ENCODE results near the gene BPIFB6. TPM values are rescaled to one million over a fixed set of nuclear protein-coding genes. Genes with fewer than 3 reads are reported as not detected.

The BPIFB6 gene
- total RNA-seq, 2 experiments from 2014 or later: not detected

GRCh38 chr20:33005132-33005566, 26.3 kb upstream of the BPIFB6 start:
- H3K36me3 Mint-ChIP-seq (ENCODE audit: low read depth): no peaks in the 10 kb centered on the region
- H3K9me3 Mint-ChIP-seq: peaks cover 3% of the 10 kb centered on the region
- H3K4me3 Mint-ChIP-seq: no peak overlapping the region
- POLR2A ChIA-PET: interaction anchor here (0.7 to 0.9 kb wide), 2 partner anchors 10 to 125 kb away, joined by 4 read pairs; no protein-coding TSS in a partner anchor
- H3K27ac Mint-ChIP-seq: no peak overlapping the region
- TF ChIP-seq, protein P1, sequence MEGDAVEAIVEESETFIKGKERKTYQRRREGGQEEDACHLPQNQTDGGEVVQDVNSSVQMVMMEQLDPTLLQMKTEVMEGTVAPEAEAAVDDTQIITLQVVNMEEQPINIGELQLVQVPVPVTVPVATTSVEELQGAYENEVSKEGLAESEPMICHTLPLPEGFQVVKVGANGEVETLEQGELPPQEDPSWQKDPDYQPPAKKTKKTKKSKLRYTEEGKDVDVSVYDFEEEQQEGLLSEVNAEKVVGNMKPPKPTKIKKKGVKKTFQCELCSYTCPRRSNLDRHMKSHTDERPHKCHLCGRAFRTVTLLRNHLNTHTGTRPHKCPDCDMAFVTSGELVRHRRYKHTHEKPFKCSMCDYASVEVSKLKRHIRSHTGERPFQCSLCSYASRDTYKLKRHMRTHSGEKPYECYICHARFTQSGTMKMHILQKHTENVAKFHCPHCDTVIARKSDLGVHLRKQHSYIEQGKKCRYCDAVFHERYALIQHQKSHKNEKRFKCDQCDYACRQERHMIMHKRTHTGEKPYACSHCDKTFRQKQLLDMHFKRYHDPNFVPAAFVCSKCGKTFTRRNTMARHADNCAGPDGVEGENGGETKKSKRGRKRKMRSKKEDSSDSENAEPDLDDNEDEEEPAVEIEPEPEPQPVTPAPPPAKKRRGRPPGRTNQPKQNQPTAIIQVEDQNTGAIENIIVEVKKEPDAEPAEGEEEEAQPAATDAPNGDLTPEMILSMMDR (IDR thresholded peaks at IDR 0.05): peak; percentile 83
- intact Hi-C loops (cut with micrococcal nuclease): loop anchor here (2.0 kb wide), 1 partner anchor 102 kb away; no protein-coding TSS in a partner anchor
- CTCF ChIA-PET: interaction anchor here (0.9 to 3.0 kb wide), 30 partner anchors 10 to 295 kb away, joined by 3 to 34 read pairs (median 4); no protein-coding TSS in a partner anchor
- DNase-seq (peak; percentile 44), ATAC-seq (peak; percentile 77)
- peaks cover 9% of the 10 kb centered on the region for H3K4me1 Mint-ChIP-seq (ENCODE audit: low read depth)
- H3K27me3 Mint-ChIP-seq: no peaks in the 10 kb centered on the region

DNA sequence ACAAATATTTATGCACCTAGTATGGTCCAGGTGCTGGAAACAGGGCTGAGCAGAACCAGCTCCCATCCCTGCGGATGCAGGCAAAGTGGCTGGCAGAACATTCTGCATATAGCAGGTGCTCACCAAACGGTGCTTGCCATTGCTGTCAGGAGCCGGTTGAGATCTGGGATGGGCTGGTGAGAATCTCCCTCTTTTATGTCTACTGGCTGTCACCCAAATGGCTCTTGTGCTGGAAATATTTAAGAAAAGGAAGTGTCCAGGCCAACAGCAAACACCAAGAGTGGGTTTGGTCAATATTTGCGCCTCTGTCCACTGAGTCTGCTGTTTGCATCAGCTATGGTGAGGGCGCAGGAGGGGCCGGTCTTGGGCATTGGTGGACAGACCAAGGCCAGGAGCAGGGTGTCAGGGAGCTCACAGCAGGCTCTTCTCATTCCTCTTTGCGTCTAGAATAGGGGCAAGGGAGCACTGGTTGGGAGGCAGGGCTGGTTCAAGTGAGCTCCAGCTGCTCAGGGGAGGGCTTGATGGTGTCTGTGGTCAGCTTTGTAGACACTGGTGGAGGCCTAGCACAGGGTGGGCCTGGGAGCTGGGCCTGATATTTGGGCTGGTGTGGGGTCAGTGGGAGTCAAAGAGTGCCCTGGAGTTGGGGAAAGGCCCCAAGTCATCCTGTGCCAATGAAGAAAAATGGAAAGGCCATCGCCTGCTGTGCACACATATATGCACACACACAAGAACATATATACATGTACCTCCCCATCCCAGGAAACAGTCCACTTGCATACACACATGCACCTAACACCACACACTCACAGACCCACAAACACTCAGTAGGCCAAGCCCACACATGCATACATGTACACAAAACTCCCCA, 25.3 kb upstream of the BPIFB6 start:
- TF ChIP-seq, protein P1 (IDR thresholded peaks at IDR 0.05): no peak
- H3K9me3 Mint-ChIP-seq: peaks cover 3% of the 10 kb centered on the region
- ChIA-PET CTCF (interaction anchor here (0.9 to 3.0 kb wide), 10 partner anchors 12 to 216 kb away, joined by 3 to 34 read pairs (median 10); no protein-coding TSS in a partner anchor), POLR2A (no interaction called here)
- peaks cover 9% of the 10 kb centered on the region for H3K4me1 Mint-ChIP-seq (ENCODE audit: low read depth)
- no peak for DNase-seq
- no peak overlapping the region for H3K4me3 Mint-ChIP-seq
- intact Hi-C loops (cut with micrococcal nuclease): loop anchor here (2.0 kb wide), 1 partner anchor 103 kb away; no protein-coding TSS in a partner anchor
- H3K27ac Mint-ChIP-seq: no peak overlapping the region
- no peaks in the 10 kb centered on the region for H3K27me3 Mint-ChIP-seq
- ATAC-seq: no peak
- H3K36me3 Mint-ChIP-seq (ENCODE audit: low read depth): no peaks in the 10 kb centered on the region

- peaks cover 3% of the 10 kb centered on the region for H3K9me3 Mint-ChIP-seq
- TF ChIP-seq, protein P1 (IDR thresholded peaks at IDR 0.05): no peak
- H3K4me3 Mint-ChIP-seq: no peak overlapping the region
- DNase-seq: no peak
- no peaks in the 10 kb centered on the region for H3K36me3 Mint-ChIP-seq (ENCODE audit: low read depth)
- H3K27me3 Mint-ChIP-seq: no peaks in the 10 kb centered on the region
- ChIA-PET CTCF (interaction anchor here (1.0 to 2.7 kb wide), 4 partner anchors 33 to 217 kb away, joined by 3 to 34 read pairs (median 16); no protein-coding TSS in a partner anchor), POLR2A (interaction anchor here (1.3 kb wide), 1 partner anchor 31 kb away, joined by 3 read pairs; no protein-coding TSS in a partner anchor)
- ATAC-seq: no peak
- intact Hi-C loops (cut with micrococcal nuclease): no loop called here
- H3K4me1 Mint-ChIP-seq (ENCODE audit: low read depth): peaks cover 8% of the 10 kb centered on the region
- no peak overlapping the region for H3K27ac Mint-ChIP-seq
These were observed 24.6 kb upstream of the BPIFB6 start for GRCh38 chr20:33006776-33007375.

DNA sequence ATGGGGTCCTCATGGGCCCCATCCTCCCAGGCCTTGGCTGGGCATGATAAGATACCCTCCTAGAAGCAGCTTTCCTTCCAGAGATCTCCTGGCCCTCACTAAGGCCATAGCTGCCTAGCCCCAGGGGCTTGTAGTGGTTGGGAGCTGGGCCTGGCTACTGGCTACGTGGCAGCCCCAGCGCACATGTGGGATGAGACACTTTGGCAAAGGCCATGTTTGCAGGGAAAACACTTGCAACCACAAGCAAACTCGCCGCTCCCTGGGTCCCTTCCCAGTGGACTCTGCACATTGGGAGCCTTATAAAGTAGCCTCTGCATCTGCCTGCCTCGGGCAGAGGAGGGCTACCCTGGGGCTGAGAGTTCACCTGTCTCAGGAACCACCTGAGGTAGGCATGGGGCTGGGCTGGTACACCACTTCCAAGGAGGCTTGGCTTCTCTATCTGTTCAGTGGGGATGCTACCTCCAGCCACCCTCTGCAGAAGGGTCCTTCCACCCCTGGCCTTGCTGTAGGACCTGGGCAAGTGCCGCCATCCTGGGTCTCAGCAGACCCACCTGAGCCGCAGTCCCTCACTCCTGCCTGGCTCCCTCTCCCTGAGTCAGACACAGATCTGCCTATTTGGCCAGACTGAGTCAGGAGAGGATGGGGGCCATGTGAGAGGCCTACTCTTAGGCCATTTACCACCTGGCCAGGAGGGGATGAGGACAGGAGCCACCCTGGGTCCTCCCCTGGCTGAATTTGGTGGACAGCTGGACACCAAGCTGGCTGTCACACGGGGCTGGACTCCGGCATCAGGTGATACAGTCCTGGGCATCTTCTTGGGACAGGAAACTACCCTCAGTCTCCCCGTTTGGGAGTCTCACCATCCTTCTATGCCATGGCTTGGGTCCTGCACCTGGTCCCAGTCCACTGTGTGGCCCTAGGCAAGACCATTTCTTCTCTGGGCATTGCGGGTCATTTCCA, 23.8 kb upstream of the BPIFB6 start, which contains the start of gene BPIFB2:
Gene BPIFB2, plus strand, starts transcription at position 329 of the 960 bp plus-strand sequence. CDS start 871 bp downstream, outside the sequence.
- no peak within 1 kb of the TSS for H3K27ac Mint-ChIP-seq
- peaks cover 6% of the 10 kb centered on the region for H3K4me1 Mint-ChIP-seq (ENCODE audit: low read depth)
- POLR2A ChIA-PET: interaction anchor here (1.3 kb wide), 1 partner anchor 31 kb away, joined by 3 read pairs; no protein-coding TSS in a partner anchor
- TF ChIP-seq, protein P1 (IDR thresholded peaks at IDR 0.05): no peak
- H3K36me3 Mint-ChIP-seq (ENCODE audit: low read depth): no peaks in the 10 kb centered on the region
- H3K27me3 Mint-ChIP-seq: no peaks in the 10 kb centered on the region
- H3K4me3 Mint-ChIP-seq: no peak within 1 kb of the TSS
- DNase-seq (no peak), ATAC-seq (no peak)
- H3K9me3 Mint-ChIP-seq: peaks cover 3% of the 10 kb centered on the region
- intact Hi-C loops (cut with micrococcal nuclease): no loop called here
- CTCF ChIA-PET: interaction anchor here (1.1 kb wide), 1 partner anchor 218 kb away, joined by 3 read pairs; no protein-coding TSS in a partner anchor
